ENCODE measurements around the gene LUC7L. TPM values are rescaled to one million over a fixed set of nuclear protein-coding genes. Genes with fewer than 3 reads are reported as not detected.

Gene LUC7L
- polyA plus RNA-seq, 1 donor (not counting 4 experiments of a cell fraction or from before 2014, with no cell fraction given) = 31.0 TPM

DNA sequence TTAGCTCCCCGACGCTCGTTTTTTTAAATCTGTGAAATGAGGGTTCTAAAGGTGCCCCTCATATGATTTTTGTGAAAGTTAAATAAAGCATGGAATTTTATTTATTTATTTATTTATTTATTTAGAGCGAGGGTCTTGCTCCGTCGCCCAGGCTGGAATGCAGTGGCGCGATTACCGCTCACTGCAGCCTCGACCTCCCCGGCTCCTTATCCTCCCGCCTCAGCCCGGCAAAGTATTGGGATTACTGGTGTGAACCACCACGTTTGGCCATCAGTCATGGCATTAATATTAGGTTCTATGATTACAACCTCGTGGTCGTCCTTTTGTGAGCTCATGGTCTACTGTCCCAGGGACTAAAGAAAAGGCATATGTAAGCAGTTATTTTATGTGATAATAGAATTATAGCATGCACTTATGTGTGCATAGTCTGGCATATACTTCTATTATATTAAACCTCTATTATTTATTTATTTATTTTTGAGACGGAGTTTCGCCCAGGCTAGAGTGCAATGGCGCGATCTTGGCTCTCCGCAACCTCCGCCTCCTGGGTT, 557 bp upstream of the LUC7L start:
- Histone ChIP-seq H3K36me3 (ENCODE audit: control insufficient read depth in 2 of 2, extremely low read depth in 1 of 2, insufficient read depth in 2 of 2, low read length in 2 of 2) (peaks cover 10 to 16% of the 10 kb centered on the region in 2 experiments), H3K79me2 (ENCODE audit: control insufficient read depth, insufficient read depth, low read length) (peaks cover 39% of the 10 kb centered on the region), H3K9ac (ENCODE audit: control insufficient read depth, extremely low read depth, insufficient read depth, low read length) (no peak overlapping the region), H3K9me1 (ENCODE audit: control insufficient read depth, extremely low read depth, insufficient read depth, low read length) (no peaks in the 10 kb centered on the region), H3K4me2 (ENCODE audit: control insufficient read depth, extremely low read depth, insufficient read depth, low read depth, low read length) (peak overlapping the region; percentile 87), H3K4me1 (ENCODE audit: control insufficient read depth, extremely low read depth, insufficient read depth, low read length) (peaks cover 13% of the 10 kb centered on the region), H4K20me1 (ENCODE audit: control insufficient read depth, extremely low read depth, insufficient read depth, low read length) (peaks cover 12% of the 10 kb centered on the region), H3K4me3 (ENCODE audit: control insufficient read depth in 2 of 3, extremely low read depth in 1 of 3, insufficient read depth in 2 of 3, low read depth in 1 of 3, low read length in 3 of 3) (peak overlapping the region; percentile 95 to 99 (median 98)), H2AFZ (ENCODE audit: control insufficient read depth, low read length) (peak overlapping the region; percentile 96), H3K9me3 (ENCODE audit: control insufficient read depth, low read depth, low read length) (no peaks in the 10 kb centered on the region), H3K27me3 (ENCODE audit: control insufficient read depth, extremely low read depth, insufficient read depth, low read length) (no peaks in the 10 kb centered on the region), H3K27ac (ENCODE audit: control insufficient read depth, insufficient read depth, low read length) (no peak overlapping the region)
- dilution Hi-C loops (cut with MboI; ENCODE audit: extremely low pct_ligation_motif_present, low sequenced_read_pairs) = no loop called here
- DNase-seq (ENCODE audit: low read depth, low spot score) = no peak
- no peak for FAIRE-seq
- TF ChIP-seq, protein P1, sequence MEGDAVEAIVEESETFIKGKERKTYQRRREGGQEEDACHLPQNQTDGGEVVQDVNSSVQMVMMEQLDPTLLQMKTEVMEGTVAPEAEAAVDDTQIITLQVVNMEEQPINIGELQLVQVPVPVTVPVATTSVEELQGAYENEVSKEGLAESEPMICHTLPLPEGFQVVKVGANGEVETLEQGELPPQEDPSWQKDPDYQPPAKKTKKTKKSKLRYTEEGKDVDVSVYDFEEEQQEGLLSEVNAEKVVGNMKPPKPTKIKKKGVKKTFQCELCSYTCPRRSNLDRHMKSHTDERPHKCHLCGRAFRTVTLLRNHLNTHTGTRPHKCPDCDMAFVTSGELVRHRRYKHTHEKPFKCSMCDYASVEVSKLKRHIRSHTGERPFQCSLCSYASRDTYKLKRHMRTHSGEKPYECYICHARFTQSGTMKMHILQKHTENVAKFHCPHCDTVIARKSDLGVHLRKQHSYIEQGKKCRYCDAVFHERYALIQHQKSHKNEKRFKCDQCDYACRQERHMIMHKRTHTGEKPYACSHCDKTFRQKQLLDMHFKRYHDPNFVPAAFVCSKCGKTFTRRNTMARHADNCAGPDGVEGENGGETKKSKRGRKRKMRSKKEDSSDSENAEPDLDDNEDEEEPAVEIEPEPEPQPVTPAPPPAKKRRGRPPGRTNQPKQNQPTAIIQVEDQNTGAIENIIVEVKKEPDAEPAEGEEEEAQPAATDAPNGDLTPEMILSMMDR (optimal IDR thresholded peaks at IDR 0.05 in 1 of 3, IDR thresholded peaks at IDR 0.05 in 1 of 3, conservative IDR thresholded peaks at IDR 0.05 in 1 of 3; ENCODE audit: extremely low read depth in 1 of 3, insufficient read depth in 2 of 3, low read length in 3 of 3) = no peak
- no peak for TF ChIP-seq EZH2 (IDR thresholded peaks at IDR 0.05; ENCODE audit: low read length)

DNA sequence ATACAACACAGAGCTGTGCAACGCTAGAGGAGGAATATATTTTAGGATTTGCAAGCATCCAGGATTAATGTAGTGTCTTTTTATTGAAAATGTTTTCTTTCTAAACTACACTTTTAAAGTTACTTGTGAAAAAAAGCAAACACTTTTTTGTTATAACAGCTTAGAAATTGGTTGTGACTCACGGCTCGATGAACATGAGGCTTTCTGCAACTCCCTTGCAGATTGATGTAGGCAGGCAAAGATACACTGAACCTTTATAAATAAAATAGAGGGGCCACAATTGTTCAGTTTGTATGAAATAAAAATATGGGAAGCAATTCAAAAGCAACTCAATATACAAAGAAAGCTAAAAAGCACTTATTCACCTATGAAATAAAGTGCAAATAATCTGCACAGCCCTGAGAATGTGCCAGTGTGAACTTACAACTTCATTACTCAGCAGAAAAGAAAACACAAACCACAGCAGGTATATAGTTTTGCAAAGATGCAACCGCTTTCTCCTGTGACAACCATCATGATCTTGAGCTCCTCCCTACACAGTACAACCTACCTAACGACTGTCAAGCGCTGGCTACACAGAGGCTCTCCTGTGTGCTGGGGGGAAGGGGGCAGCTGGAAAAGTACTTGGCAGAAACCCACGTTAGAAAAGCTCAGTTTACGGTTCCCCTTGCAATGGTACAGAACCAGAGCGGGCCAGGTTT, 948 bp downstream of the LUC7L start:
- Histone ChIP-seq H3K4me2 (ENCODE audit: control insufficient read depth, extremely low read depth, insufficient read depth, low read depth, low read length) (peak overlapping the region; percentile 87), H4K20me1 (ENCODE audit: control insufficient read depth, extremely low read depth, insufficient read depth, low read length) (peaks cover 15% of the 10 kb centered on the region), H3K9ac (ENCODE audit: control insufficient read depth, extremely low read depth, insufficient read depth, low read length) (peak overlapping the region; percentile 94), H3K36me3 (ENCODE audit: control insufficient read depth in 2 of 2, extremely low read depth in 1 of 2, insufficient read depth in 2 of 2, low read length in 2 of 2) (peaks cover 11 to 19% of the 10 kb centered on the region in 2 experiments), H3K4me1 (ENCODE audit: control insufficient read depth, extremely low read depth, insufficient read depth, low read length) (peaks cover 13% of the 10 kb centered on the region), H3K27ac (ENCODE audit: control insufficient read depth, insufficient read depth, low read length) (peak overlapping the region; percentile 90), H3K9me3 (ENCODE audit: control insufficient read depth, low read depth, low read length) (no peaks in the 10 kb centered on the region), H3K79me2 (ENCODE audit: control insufficient read depth, insufficient read depth, low read length) (peaks cover 48% of the 10 kb centered on the region), H2AFZ (ENCODE audit: control insufficient read depth, low read length) (peak overlapping the region; percentile 58), H3K27me3 (ENCODE audit: control insufficient read depth, extremely low read depth, insufficient read depth, low read length) (no peaks in the 10 kb centered on the region), H3K4me3 (ENCODE audit: control insufficient read depth in 2 of 3, extremely low read depth in 1 of 3, insufficient read depth in 2 of 3, low read depth in 1 of 3, low read length in 3 of 3) (peak overlapping the region; percentile 95 to 99 (median 98)), H3K9me1 (ENCODE audit: control insufficient read depth, extremely low read depth, insufficient read depth, low read length) (no peaks in the 10 kb centered on the region)
- dilution Hi-C loops (cut with MboI; ENCODE audit: extremely low pct_ligation_motif_present, low sequenced_read_pairs) = no loop called here
- no peak for DNase-seq (ENCODE audit: low read depth, low spot score)
- TF ChIP-seq EZH2 (IDR thresholded peaks at IDR 0.05; ENCODE audit: low read length) = no peak
- TF ChIP-seq, protein P1 (optimal IDR thresholded peaks at IDR 0.05 in 1 of 3, IDR thresholded peaks at IDR 0.05 in 1 of 3, conservative IDR thresholded peaks at IDR 0.05 in 1 of 3; ENCODE audit: extremely low read depth in 1 of 3, insufficient read depth in 2 of 3, low read length in 3 of 3) = no peak
- FAIRE-seq = no peak

All from keratinocyte (primary cell).